ENCODE measurements around the gene PRKAG2. TPM values are rescaled to one million over a fixed set of nuclear protein-coding genes. Genes with fewer than 3 reads are reported as not detected.

PRKAG2 gene
- total RNA-seq, 1 donor from 2014 or later = 4.7 TPM

DNA sequence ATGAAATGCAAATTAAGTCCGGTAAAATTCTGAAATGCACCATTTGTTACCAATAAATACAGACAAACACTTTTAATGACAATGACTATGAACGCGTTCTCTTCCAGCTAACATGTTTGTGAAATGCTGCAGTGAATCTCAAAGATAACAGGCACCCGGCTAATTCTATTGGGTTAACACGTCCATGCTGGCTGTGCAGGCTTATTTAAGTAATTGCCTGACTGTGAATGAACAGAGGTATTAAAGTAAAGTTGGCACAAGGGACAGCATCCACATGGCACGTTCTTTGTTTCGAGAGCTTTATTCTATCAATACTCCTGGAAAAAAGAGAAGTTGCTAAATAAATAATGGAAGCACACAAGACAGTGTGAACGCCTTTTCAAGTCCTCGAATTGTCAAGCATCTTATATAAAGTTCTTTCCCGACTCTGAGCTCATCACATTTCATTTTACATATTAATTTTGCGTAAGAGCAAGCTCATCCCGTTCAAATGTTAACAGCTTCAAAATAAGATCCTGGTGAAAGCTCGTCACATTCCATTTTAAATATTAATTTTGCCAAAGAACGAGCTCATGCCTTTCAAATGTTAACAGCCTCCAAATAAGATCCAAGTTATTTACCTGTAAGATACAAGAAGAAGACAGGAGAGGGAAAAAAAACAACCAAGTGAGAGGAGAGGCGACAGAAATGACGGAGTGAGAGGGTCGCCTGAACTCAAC is 245.9 kb downstream of the PRKAG2 start:
- Histone ChIP-seq H3K4me1 (ENCODE audit: control insufficient read depth in 3 of 3, insufficient read depth in 3 of 3, low read length in 3 of 3) (peaks cover 5 to 12% (median 9%) of the 10 kb centered on the region in 3 donors), H3K27ac (ENCODE audit: low read depth, low read length) (no peak overlapping the region), H3K4me3 (ENCODE audit: low read length in 3 of 3) (peak overlapping the region; percentile 71 to 77 (median 75)), H3K27me3 (ENCODE audit: control insufficient read depth in 3 of 3, insufficient read depth in 3 of 3, low read length in 3 of 3) (no peaks in the 10 kb centered on the region), H3K36me3 (ENCODE audit: control insufficient read depth in 3 of 3, insufficient read depth in 3 of 3, low read length in 3 of 3) (no peaks in the 10 kb centered on the region), H3K9ac (ENCODE audit: low read depth in 1 of 3, low read length in 3 of 3) (peak overlapping the region; percentile 47 to 78 (median 71)), H3K9me3 (ENCODE audit: control insufficient read depth in 3 of 3, low read length in 3 of 3) (no peaks in the 10 kb centered on the region)

DNA sequence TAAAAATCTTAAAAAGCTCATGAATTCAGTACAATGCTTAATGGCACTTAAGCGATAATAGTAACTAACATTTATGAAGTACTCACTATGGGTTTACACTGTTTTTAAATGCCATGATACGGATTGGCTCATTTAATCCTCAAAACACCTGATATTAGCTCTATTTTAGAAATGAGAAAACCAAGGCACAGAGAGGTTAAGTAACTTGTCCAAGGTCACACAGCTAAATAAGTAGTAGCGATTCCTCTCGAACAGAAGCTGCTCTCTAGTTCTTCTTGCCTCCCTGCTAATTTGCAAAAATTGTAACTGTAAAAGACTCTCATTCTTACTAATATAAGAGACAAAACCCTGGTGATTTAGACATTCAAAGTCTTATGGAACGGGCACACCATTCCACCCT is 246.6 kb downstream of the PRKAG2 start:
- Histone ChIP-seq H3K4me1 (ENCODE audit: control insufficient read depth in 3 of 3, insufficient read depth in 3 of 3, low read length in 3 of 3) (peaks cover 5 to 12% (median 9%) of the 10 kb centered on the region in 3 donors), H3K4me3 (ENCODE audit: low read length in 3 of 3) (no peak overlapping the region), H3K36me3 (ENCODE audit: control insufficient read depth in 3 of 3, insufficient read depth in 3 of 3, low read length in 3 of 3) (no peaks in the 10 kb centered on the region), H3K27ac (ENCODE audit: low read depth, low read length) (no peak overlapping the region), H3K27me3 (ENCODE audit: control insufficient read depth in 3 of 3, insufficient read depth in 3 of 3, low read length in 3 of 3) (no peaks in the 10 kb centered on the region), H3K9me3 (ENCODE audit: control insufficient read depth in 3 of 3, low read length in 3 of 3) (no peaks in the 10 kb centered on the region), H3K9ac (ENCODE audit: low read depth in 1 of 3, low read length in 3 of 3) (no peak overlapping the region)

DNA sequence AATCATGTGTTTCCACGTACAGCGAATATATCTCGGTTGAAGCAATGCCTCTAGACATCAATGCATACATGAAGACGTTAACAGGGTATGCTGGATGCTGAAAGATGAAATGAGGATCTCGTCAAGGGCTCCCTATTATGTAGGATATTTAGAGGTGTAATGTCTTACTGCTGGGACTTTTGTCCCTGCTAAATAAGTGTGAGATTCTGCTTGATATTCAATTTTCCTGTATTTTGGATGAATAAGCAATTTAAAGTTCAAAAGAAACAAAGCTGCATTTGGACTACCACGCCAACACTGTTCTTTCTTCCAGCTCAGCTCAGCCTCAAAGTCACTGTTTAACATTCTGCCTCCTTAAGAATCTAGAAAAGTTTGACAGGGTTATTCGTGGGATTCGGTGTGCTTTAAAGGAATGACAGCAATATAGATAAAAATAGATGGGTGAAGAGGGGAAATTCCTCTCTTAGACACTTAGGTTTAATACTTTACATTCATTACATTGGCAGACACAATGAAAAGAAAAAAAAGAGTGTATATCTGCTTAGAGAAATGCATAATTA is 247.1 kb downstream of the PRKAG2 start:
- Histone ChIP-seq H3K9me3 (ENCODE audit: control insufficient read depth in 3 of 3, low read length in 3 of 3) (no peaks in the 10 kb centered on the region), H3K4me1 (ENCODE audit: control insufficient read depth in 3 of 3, insufficient read depth in 3 of 3, low read length in 3 of 3) (peaks cover 5 to 12% (median 9%) of the 10 kb centered on the region in 3 donors), H3K27ac (ENCODE audit: low read depth, low read length) (no peak overlapping the region), H3K36me3 (ENCODE audit: control insufficient read depth in 3 of 3, insufficient read depth in 3 of 3, low read length in 3 of 3) (no peaks in the 10 kb centered on the region), H3K9ac (ENCODE audit: low read depth in 1 of 3, low read length in 3 of 3) (no peak overlapping the region), H3K4me3 (ENCODE audit: low read length in 3 of 3) (no peak overlapping the region), H3K27me3 (ENCODE audit: control insufficient read depth in 3 of 3, insufficient read depth in 3 of 3, low read length in 3 of 3) (no peaks in the 10 kb centered on the region)

DNA sequence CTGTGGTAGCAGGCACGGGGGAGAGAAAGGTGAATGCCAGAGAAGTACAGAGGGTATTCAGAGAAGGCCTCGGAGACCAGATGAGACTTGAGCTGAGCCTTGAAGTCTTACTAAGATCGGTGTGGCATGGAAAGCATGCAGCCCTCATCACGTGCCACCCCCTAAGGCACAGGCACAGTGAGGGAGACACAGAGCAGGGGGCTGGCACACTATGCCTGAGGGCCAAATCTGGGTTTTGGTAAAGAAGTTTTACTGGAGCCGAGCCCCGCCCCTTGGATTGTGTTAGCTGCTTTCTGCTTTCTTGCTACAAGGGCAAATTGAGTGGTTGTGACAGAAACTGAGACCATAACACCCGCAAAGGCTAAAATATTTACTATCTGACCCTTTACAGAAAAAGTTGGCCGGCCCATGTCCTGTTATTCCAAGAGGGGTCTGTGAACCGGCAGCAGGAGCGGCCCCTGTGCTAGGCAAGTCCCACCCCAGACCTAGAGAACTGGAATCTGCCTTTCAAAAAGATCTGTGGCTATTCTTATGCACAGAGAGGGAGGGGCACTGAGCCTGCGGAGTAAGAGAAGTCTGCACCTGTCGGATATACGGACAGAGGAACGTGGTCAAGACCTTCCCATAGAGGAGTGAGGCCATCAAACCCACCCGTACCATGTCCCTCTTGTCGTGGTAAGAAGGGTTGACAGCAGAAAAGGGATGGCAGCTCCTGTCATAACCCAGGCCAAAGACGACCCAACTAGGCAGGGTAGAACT is 247.9 kb downstream of the PRKAG2 start:
- Histone ChIP-seq H3K9me3 (ENCODE audit: control insufficient read depth in 3 of 3, low read length in 3 of 3) (no peaks in the 10 kb centered on the region), H3K27ac (ENCODE audit: low read depth, low read length) (no peak overlapping the region), H3K36me3 (ENCODE audit: control insufficient read depth in 3 of 3, insufficient read depth in 3 of 3, low read length in 3 of 3) (no peaks in the 10 kb centered on the region), H3K27me3 (ENCODE audit: control insufficient read depth in 3 of 3, insufficient read depth in 3 of 3, low read length in 3 of 3) (no peaks in the 10 kb centered on the region), H3K4me1 (ENCODE audit: control insufficient read depth in 3 of 3, insufficient read depth in 3 of 3, low read length in 3 of 3) (peaks cover 5 to 12% (median 9%) of the 10 kb centered on the region in 3 donors), H3K9ac (ENCODE audit: low read depth in 1 of 3, low read length in 3 of 3) (no peak overlapping the region), H3K4me3 (ENCODE audit: low read length in 3 of 3) (no peak overlapping the region)

DNA sequence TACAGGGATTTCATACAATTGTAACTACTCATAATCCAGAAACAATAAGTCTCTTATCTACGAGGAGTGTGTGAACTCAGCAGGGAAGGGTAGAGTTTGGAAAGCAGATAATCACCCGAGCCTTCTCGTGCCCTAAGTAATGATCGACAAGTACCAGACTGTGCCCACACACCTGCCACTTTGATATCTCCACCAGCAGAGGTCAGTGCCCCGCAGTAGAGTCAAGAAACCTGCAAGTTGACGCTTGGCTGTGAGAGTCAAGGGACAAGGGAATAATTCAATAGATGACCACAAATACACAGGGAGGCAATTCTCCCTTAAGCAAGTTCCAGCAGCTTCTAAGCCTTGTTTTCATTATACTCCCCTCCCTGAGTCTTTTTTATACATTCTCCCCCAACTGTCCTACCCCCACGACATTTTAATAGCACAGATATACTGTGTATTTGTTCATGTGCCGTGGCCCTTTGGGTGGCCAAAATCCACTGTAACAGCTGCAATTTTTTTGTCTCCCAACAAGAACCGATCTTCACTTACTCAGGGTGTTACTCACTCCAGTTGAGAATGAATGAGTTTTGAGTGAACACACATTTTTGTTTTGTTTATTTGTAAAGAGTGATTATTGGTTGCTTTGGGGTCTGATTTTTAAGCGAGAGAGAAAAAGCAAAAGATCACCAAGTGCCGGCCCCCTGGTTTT is 250.3 kb downstream of the PRKAG2 start:
- Histone ChIP-seq H3K27ac (ENCODE audit: low read depth, low read length) (no peak overlapping the region), H3K4me3 (ENCODE audit: low read length in 3 of 3) (no peak overlapping the region)

DNA sequence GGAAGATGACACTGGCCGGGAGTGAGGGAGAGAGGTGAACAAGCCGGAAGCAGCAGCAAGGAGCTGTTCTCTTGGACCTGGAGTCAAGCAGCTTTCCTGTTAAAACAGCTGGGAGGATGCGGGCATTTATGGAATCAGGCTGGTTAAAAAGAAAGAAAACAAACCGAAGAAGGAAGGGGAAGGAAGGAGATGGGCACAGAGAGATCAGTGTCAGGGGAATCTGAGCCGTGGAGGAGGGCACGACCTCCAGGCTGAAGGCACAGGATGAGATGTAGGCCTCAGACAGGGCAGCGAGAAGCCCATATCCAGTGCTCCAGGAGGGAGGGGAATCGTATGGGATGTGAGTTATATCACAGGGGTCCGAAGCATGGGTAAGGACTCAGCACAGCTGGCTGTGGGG is 251.3 kb downstream of the PRKAG2 start:
- Histone ChIP-seq H3K9ac (ENCODE audit: low read depth in 1 of 3, low read length in 3 of 3) (no peak overlapping the region), H3K27me3 (ENCODE audit: control insufficient read depth in 3 of 3, insufficient read depth in 3 of 3, low read length in 3 of 3) (no peaks in the 10 kb centered on the region), H3K36me3 (ENCODE audit: control insufficient read depth in 3 of 3, insufficient read depth in 3 of 3, low read length in 3 of 3) (no peaks in the 10 kb centered on the region), H3K4me3 (ENCODE audit: low read length in 3 of 3) (no peak overlapping the region), H3K27ac (ENCODE audit: low read depth, low read length) (no peak overlapping the region), H3K4me1 (ENCODE audit: control insufficient read depth in 3 of 3, insufficient read depth in 3 of 3, low read length in 3 of 3) (peaks cover 0 to under 1% (median 0%) of the 10 kb centered on the region in 3 donors), H3K9me3 (ENCODE audit: control insufficient read depth in 3 of 3, low read length in 3 of 3) (no peaks in the 10 kb centered on the region)

More for the DNA sequence above, 250.3 kb downstream of the PRKAG2 start:
- Histone ChIP-seq H3K9ac (ENCODE audit: low read depth in 1 of 3, low read length in 3 of 3) (no peak overlapping the region), H3K9me3 (ENCODE audit: control insufficient read depth in 3 of 3, low read length in 3 of 3) (no peaks in the 10 kb centered on the region), H3K36me3 (ENCODE audit: control insufficient read depth in 3 of 3, insufficient read depth in 3 of 3, low read length in 3 of 3) (no peaks in the 10 kb centered on the region), H3K4me1 (ENCODE audit: control insufficient read depth in 3 of 3, insufficient read depth in 3 of 3, low read length in 3 of 3) (peaks cover 4 to 9% (median 6%) of the 10 kb centered on the region in 3 donors), H3K27me3 (ENCODE audit: control insufficient read depth in 3 of 3, insufficient read depth in 3 of 3, low read length in 3 of 3) (no peaks in the 10 kb centered on the region)

DNA sequence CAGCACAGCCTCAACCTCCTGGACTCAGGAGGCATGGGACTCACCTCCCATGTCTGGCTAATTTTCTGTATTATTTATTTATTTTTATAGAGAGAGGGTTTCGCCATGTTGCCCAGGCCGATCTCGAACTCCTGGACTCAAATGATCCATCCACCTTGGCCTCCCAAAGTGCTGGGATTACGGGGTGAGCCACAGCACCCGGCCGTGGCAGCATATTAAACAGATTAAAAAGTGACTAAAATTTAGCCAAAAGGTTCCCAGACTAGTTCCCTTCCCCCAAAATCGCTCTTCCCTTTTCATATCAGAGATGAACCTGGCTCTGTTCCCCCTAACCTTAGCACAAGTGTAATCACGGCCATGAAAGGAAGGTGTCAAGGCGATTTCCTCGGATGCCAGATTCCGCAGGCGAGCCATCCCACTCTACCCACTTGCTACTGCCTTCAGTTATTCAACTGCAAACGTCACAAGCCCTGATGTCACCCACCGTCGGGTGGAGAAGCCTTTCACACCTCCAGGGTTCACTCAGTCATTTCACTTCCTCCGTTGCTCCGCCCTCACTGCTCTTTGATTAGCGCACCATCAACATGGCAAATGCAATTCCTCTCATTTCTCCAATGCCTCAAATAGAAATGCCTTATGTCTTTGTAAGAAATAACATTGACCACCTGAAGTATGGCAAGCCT is 252.5 kb downstream of the PRKAG2 start:
- Histone ChIP-seq H3K27ac (ENCODE audit: low read depth, low read length) (no peak overlapping the region), H3K9me3 (ENCODE audit: control insufficient read depth in 3 of 3, low read length in 3 of 3) (no peaks in the 10 kb centered on the region), H3K27me3 (ENCODE audit: control insufficient read depth in 3 of 3, insufficient read depth in 3 of 3, low read length in 3 of 3) (no peaks in the 10 kb centered on the region), H3K4me3 (ENCODE audit: low read length in 3 of 3) (no peak overlapping the region), H3K4me1 (ENCODE audit: control insufficient read depth in 3 of 3, insufficient read depth in 3 of 3, low read length in 3 of 3) (no peaks in the 10 kb centered on the region), H3K9ac (ENCODE audit: low read depth in 1 of 3, low read length in 3 of 3) (no peak overlapping the region), H3K36me3 (ENCODE audit: control insufficient read depth in 3 of 3, insufficient read depth in 3 of 3, low read length in 3 of 3) (no peaks in the 10 kb centered on the region)

DNA sequence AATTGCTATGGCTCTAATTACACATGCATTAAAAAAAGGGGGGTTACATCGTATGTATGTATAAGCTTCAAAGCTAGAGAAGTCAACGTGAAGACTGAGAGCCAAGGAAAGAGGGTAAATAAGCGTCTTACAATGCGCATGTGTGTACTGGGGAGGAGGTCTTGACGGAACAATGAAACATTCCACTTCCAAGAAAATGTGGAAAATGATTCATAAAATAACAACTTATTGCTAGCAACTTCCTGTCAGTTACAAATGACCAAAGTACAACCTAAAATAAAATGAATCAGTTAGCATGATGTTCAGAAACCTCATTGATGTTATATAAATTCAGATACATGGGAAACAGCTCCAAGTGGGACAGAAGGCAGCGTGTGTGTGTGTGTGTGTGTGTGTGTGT is 253.1 kb downstream of the PRKAG2 start:
- Histone ChIP-seq H3K36me3 (ENCODE audit: control insufficient read depth in 3 of 3, insufficient read depth in 3 of 3, low read length in 3 of 3) (no peaks in the 10 kb centered on the region), H3K4me1 (ENCODE audit: control insufficient read depth in 3 of 3, insufficient read depth in 3 of 3, low read length in 3 of 3) (no peaks in the 10 kb centered on the region), H3K9ac (ENCODE audit: low read depth in 1 of 3, low read length in 3 of 3) (no peak overlapping the region), H3K4me3 (ENCODE audit: low read length in 3 of 3) (no peak overlapping the region), H3K9me3 (ENCODE audit: control insufficient read depth in 3 of 3, low read length in 3 of 3) (no peaks in the 10 kb centered on the region), H3K27ac (ENCODE audit: low read depth, low read length) (no peak overlapping the region), H3K27me3 (ENCODE audit: control insufficient read depth in 3 of 3, insufficient read depth in 3 of 3, low read length in 3 of 3) (no peaks in the 10 kb centered on the region)

DNA sequence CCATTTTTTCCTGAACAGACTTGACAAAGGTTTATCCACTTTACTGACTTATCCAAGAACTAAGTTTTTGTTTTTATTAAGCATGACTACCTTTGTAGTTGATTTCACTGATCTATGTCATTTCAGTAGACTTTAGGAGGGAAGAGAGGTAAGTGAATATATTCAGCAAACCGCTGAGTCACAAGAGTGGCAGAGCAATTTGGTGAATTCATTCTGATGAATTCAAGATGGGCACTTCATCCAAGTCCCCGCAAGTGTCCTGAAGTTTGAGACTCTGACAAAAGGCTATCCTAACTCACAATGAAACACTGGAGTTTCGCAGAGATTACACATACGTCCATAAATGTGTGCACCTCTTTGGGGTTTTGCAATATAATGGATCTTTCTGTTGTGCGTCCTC is 255.0 kb downstream of the PRKAG2 start:
- Histone ChIP-seq H3K9me3 (ENCODE audit: control insufficient read depth in 3 of 3, low read length in 3 of 3) (no peaks in the 10 kb centered on the region), H3K27me3 (ENCODE audit: control insufficient read depth in 3 of 3, insufficient read depth in 3 of 3, low read length in 3 of 3) (no peaks in the 10 kb centered on the region), H3K27ac (ENCODE audit: low read depth, low read length) (no peak overlapping the region), H3K4me3 (ENCODE audit: low read length in 3 of 3) (no peak overlapping the region), H3K4me1 (ENCODE audit: control insufficient read depth in 3 of 3, insufficient read depth in 3 of 3, low read length in 3 of 3) (no peaks in the 10 kb centered on the region), H3K36me3 (ENCODE audit: control insufficient read depth in 3 of 3, insufficient read depth in 3 of 3, low read length in 3 of 3) (no peaks in the 10 kb centered on the region), H3K9ac (ENCODE audit: low read depth in 1 of 3, low read length in 3 of 3) (no peak overlapping the region)
